GM19023 (cell line): ENCODE results near the gene CDC42EP2.
A peak's percentile ranks its signal among the peaks of the same experiment; 100 is the strongest.

Experiments used
- ATAC-seq: cut with Tn5 transposase; IDR thresholded peaks from one replicate; pipeline ENCODE4 v1.9.1; 2021; ENCODE audit warnings: mild to moderate bottlenecking, moderate library complexity; ENCODE audit not compliant: unreplicated experiment

Gene CDC42EP2

GRCh38 chr11:65314501-65315203 is at the start of gene CDC42EP2:
Gene CDC42EP2 (plus strand): TSS chr11:65314866. CDS start chr11:65320899, 6,033 bp downstream.
- ATAC-seq, result peak; percentile 71

GRCh38 chr11:65266210-65266609 is 48.5 kb upstream of the CDC42EP2 start:
- no peak for ATAC-seq

GRCh38 chr11:65274735-65275682 is 39.7 kb upstream of the CDC42EP2 start:
- ATAC-seq, result no peak

- ATAC-seq, result no peak
These were observed 38.8 kb upstream of the CDC42EP2 start for GRCh38 chr11:65275906-65276305.

GRCh38 chr11:65277631-65278277 is 36.9 kb upstream of the CDC42EP2 start:
- no peak for ATAC-seq

GRCh38 chr11:65278356-65278755 is 36.3 kb upstream of the CDC42EP2 start:
- no peak for ATAC-seq

- no peak for ATAC-seq
These were observed 35.4 kb upstream of the CDC42EP2 start for GRCh38 chr11:65279279-65279678.

- no peak for ATAC-seq
These were observed 34.8 kb upstream of the CDC42EP2 start for GRCh38 chr11:65279741-65280440.

GRCh38 chr11:65280646-65281045 is 34.0 kb upstream of the CDC42EP2 start:
- no peak for ATAC-seq

- no peak for ATAC-seq
These were observed 28.0 kb upstream of the CDC42EP2 start for GRCh38 chr11:65286686-65287085.

- ATAC-seq, result no peak
These were observed 27.1 kb upstream of the CDC42EP2 start for GRCh38 chr11:65287601-65288000.

GRCh38 chr11:65288706-65289536 is 25.7 kb upstream of the CDC42EP2 start:
- no peak for ATAC-seq

GRCh38 chr11:65290448-65291165 is 24.1 kb upstream of the CDC42EP2 start:
- no peak for ATAC-seq

GRCh38 chr11:65291613-65292012 is 23.1 kb upstream of the CDC42EP2 start:
- ATAC-seq, result no peak

GRCh38 chr11:65292890-65293289 is 21.8 kb upstream of the CDC42EP2 start:
- ATAC-seq, result no peak

GRCh38 chr11:65293909-65294381 is 20.7 kb upstream of the CDC42EP2 start:
- ATAC-seq, result no peak

GRCh38 chr11:65295001-65295400 is 19.7 kb upstream of the CDC42EP2 start:
- no peak for ATAC-seq

- ATAC-seq, result no peak
These were observed 18.9 kb upstream of the CDC42EP2 start for GRCh38 chr11:65295571-65296341.
